IPS DF 19.7 (cell line): ENCODE results near the gene POLR3K.
A peak's percentile ranks its signal among the peaks of the same experiment; 100 is the strongest.

ENCODE experiments used
- DNase-seq: peaks from one replicate; pipeline ENCODE4 v3.0.0-alpha.2; 2013; ENCODE audit warnings: low read depth, low spot score

Gene POLR3K

DNA sequence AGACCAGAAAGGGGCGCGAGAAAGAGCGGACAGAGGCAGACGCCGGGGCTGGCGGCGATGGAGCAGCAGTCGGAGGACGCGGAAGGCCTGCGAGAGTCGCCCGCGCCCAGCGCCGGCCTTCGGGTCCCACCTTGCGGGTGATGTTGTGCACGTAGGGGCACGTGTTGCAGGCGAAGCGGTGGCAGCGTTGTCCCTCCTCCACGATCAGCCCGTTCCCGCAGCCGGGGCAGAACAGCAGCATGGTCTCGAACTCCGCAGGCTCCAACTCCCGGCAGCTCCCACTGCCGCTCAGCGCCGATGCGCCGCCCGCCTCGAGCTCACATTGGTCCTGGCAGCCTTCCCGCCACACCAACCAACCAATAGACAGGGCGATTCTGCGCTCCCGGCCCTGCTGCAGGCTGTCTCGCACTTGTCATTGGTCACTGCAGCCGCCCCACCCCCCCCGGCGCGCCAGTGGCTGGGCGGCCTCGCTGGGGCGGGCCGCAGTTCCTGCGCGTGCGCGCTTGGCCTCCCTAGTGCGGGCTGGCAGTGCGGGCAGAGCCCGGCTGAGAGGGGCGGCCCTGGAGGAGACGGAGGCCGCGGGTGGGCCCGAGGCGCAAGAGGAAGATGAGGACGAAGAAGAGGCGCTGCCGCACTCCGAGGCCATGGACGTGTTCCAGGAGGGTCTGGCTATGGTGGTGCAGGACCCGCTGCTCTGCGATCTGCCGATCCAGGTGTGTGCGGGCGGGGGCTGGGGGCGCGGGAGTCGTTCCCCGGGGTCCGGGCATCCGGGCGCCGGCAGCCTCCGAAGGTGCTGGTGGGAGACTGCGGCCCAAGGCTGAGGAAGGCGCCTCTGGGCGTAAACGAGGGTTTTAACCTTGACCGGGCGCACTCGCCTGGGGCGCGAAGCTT is at the start of gene POLR3K, which contains the start of gene SNRNP25:
POLR3K (minus strand) TSS at position 263 of the 891 bp plus-strand sequence; CDS start at position 241, 22 bp downstream.
SNRNP25 (plus strand) TSS at position 483 of the 891 bp plus-strand sequence; CDS start at position 672, 189 bp downstream.
- peak; percentile 90 for DNase-seq

DNA sequence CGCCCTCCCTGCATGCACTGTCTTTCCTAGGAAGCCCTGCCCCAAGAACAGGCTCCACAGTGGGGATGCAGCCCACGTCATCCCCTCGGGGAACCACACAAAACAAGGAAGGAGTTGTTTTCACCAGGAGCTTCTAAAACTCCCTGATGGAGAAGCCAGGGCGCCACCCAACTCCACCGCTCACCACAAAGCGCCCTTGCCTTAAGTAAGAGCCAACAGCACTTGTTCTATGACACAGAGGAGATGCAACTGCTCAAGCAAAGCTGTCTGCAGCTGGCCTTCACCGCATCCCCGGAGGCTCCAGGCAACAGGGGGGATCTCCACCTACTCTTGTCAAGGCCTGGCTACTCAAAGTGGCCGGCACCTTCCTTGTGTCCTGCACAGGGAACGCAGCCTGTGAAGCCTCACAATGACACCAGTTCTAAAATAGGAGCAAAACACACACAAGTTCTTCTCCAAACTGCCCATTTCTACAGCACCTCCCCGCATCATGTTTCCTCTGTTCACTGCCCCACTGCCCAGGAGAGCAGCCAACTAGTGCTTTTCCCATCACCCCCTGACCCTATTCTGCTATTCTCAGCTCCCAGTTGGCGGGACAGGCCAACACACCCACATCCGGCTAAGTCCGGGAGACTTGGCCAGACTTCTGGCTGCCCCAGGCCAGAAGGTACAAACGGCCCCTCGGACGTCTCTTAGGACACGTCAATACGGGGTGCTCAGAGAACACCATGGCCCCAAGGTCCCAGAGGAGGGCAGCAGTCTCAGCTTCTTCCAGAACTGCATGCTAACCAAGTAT is 48.9 kb upstream of the POLR3K start:
- no peak for DNase-seq

DNA sequence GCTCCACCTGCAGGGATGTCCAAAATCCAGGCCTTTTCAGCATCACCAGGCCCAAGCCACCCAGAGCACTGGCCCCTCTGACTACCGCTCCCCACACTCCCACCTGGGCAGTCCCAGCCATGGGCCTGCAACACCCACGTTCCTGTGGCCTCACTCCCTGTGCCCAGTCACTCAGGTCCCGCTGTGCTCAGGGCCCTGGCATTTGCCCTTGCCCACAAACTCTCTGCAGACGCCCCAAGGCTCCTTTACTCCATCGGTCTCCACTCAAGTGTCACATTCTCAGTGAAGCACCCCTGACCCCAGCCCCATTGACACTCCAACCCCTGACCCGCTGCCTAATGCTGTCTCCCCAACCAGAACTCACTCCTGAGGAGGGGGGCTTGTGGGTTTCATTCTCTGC is 48.2 kb upstream of the POLR3K start:
- no peak for DNase-seq

DNA sequence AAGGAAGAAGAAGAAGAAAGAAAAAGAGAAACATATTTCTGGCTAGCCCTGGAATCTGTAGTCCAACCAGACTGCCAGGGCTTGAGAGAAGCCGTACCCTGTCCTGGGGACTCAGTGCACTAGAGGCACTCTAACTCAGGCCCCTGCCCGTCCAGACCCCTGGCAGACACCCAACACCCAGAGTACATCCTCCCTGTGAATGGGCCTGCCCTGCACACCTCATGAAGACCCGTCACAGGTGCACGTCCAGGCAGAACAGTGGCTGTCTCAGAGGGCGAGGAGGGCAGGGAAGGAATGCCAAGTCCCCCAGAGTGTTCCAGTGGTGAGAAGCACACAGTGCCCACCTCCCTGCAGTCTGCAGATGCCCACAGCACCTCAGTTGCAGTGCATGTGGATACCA is 47.6 kb upstream of the POLR3K start:
- DNase-seq: no peak

DNA sequence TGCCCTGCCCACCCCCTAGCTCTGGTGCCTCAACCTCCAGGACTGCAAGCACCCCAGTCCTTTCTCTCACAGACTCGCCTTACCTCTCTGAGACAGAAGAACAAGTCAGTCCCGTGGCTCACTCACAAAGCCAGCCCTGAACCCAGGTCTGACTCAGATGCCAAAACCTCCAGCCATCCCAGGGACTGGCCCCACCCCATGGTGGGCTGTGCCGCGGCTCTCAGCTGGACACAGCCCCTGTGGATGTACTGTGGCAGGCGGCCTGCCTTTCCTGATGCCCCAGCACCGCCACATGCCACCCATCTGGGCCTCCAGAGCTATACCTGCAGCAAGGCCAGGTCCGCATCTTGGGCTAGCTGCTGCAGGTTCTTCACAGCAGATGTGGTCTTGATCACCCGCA is 44.4 kb upstream of the POLR3K start:
- DNase-seq: no peak

DNA sequence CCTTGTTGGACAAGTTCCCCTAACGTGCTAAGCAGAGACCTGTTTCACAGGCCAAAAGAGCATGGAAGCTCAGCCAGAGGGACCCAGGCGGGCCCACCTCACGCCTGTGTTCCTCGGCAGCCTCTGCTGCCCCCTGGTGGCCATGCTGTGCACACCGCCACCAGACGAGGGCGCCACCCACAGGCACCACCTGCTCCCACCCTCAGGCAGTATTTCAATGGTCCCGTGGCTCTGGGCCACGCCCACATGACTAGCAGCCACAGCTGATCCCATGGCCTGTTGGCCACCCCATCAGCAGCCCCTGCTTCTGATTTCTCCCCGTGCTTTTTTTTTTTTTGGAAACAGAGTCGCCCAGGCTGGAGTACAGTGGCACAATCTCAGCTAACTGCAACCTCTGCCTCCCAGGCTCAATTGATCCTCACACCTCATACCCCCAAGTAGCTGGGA is 43.5 kb upstream of the POLR3K start:
- DNase-seq: peak; percentile 74

DNA sequence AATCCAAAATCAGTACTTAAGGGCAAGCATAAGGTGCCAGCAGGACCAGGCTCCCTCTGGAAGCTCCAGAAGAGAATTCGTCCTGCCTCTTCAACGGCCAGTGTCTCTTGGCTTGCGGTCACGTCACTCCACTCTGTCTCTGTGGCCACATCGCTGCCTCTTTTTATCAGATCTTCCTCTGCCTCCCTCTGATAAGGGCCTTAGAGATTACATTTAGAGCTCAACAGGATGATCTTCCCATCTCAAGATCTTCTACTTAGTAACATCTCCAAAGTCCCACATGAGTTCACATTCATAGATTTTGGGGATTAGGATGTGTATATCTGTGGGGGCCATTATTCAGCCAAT is 41.5 kb upstream of the POLR3K start:
- DNase-seq: no peak

DNA sequence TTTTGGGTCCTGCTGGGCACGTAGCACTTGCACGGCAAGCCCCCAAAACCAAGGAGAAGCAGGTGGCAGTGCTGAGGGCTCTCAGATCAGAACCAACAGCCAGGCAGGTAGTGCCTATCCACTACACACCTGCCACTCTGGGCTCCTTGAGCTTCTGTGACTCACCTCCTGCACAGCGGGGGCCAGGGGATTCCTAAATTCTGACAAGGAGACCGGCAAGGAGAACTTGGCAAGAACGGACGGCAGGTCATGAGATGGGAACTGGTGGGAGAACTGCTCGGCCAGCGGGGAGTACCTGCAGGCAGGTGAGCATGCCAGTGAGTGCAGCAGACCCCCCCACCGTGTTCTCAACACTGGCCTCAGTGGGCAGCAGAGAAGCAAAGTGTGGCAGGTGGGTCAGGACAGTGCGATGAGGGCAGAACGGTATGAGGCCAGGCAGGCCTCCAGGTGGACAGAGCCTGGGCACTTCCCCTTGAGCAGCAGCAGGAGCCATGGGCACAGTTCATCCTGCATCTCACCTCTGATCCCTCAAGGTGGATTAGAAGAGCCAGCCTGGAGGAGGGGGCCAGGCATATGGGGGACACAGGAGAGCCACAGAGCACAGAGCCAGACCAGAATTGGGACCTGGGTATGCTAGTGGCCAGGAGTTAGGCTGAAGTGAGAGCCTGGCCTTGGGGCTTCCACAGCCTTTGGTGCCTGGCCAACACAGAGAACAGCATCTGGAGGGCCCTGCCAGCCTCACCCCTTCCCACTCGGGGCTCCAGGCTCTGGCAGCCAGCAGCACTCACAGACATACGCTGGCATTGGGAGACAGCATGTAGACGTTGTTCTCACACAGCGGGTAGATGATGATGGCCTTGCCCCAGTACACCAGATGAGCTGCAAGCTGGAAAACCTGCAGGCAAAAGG is 39.3 kb upstream of the POLR3K start:
- DNase-seq: no peak

DNA sequence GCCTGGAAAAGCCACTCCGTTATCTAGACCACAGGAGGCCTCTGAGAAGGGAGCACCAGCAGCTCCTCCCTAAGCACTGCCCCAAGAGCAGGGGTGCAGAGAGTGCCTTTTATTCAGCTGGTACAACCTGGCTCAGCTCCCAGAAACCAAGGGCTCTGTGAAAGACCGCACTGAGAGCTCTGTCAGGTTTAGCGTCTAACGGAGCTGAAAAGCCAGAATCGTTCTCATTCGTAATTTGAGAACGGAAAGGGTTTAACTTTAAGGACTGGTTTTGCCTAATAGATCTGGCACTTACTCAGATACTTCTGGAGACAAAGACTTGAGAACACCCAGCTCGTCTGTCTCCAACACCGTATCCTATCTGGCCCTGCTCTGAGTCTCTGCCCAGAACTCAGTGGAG is 38.1 kb upstream of the POLR3K start:
- DNase-seq: no peak

DNA sequence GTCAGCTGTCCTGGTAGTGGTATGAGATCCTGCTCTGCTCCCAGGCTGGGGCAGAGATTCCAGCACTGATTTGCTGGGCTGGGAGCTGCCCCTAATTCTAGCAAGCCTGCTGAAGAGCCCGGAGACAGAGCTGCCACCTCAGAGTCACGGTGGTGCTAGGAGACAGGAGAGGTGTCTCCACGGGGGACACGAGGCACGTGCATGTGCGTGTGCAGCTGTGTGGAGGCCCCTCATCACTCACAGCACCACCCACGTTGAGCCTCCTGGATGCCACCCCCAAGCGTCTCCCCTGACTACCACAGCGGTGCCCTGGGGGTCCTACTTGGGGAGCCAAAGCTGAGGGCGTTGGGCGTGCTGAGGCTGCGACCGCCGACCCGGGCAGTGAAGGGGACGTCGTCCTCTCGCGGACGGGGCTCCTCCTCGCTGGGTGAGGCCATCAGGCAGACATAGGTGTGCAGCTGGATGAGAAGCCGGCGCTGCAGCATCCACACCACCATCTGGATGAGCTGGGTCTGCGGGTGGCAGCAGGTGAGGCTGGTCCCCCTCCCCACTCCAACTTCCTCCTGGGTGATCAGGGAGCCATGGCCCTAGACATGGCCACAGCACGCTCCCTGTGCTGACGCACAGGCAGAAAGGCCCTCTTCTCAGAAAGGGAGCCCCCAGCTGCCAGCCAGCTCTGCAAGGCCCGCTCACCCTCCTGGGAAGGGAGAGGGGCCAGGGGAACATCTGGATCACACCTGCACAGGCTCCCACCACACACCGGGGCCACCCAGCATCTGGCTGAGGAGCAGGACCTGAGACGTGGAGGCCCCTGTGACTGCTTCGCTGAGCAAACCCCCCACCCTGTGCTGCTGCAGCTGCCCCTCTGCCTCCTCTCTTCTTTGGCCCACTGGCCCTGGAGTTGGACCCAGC is 36.2 kb upstream of the POLR3K start:
- DNase-seq: no peak

DNA sequence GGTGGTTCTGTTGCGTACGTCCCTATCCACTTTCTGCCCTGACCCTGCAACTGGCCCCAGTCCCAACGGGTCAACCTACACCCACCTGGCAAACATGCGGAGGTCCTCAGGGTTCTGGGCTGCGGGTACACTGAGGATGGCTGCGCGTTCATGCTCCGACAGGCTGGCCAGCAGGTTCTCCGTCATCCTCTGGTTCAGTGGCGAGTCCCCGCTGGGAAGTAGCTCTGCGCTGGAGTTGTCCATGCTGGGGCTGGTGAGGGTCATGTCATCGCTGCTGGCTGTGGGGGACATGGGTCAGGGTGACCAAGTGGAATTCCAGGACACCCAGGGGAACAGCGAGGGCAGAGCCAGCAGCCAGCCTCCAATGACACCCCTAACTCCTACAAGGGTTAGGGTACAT is 35.2 kb upstream of the POLR3K start:
- no peak for DNase-seq

DNA sequence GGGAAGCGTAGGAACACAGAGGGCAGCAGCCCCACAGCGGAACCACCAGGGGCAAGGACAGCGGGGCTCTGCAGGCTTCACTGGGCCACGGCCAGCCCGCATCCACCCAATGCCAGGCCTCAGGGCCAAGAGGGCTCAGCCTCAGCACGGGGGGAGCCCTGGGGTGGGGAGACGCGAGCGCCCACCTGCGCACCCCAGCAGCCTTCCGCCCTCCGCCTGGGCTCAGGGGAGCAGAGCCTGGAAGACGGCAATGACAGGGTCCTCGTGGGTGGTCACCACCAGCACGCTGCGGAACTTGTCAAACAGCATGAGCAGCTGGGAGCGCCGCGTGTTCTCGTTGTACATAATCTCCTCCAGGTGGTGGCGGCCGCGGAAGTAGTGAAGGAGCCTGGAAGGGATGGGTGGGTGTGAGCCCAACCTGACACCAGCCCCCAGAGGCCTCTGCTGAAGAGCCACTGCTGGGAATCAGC is 33.1 kb upstream of the POLR3K start:
- DNase-seq: no peak

DNA sequence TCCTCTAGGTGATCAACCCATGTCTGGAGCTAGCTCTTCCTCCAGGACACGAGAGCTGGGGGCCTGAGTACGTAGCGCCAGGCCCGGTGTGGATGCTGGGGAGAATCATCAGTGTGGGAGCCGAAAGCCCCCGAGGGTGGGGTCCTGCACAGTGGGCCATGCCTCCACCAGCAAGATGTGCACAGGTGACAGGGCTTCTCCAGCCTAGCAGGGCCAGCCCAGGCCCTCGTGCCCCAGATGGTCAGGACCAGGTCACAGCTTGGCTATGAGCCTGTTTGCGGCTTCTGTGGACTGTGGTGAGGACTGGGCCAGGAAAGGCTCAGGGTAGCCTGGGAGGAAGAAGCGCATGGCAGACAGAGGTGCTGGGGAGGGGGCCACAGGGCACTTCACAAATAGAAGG is 32.5 kb upstream of the POLR3K start:
- no peak for DNase-seq

DNA sequence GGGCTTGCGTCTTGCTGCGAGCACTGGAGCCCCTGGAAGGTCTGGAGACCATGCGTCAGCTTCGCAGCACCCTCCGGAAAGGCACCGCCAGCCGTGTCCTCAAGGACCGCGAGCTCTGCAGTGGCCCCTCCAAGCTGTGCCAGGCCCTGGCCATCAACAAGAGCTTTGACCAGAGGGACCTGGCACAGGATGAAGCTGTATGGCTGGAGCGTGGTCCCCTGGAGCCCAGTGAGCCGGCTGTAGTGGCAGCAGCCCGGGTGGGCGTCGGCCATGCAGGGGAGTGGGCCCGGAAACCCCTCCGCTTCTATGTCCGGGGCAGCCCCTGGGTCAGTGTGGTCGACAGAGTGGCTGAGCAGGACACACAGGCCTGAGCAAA is 32.0 kb upstream of the POLR3K start:
- DNase-seq: no peak

DNA sequence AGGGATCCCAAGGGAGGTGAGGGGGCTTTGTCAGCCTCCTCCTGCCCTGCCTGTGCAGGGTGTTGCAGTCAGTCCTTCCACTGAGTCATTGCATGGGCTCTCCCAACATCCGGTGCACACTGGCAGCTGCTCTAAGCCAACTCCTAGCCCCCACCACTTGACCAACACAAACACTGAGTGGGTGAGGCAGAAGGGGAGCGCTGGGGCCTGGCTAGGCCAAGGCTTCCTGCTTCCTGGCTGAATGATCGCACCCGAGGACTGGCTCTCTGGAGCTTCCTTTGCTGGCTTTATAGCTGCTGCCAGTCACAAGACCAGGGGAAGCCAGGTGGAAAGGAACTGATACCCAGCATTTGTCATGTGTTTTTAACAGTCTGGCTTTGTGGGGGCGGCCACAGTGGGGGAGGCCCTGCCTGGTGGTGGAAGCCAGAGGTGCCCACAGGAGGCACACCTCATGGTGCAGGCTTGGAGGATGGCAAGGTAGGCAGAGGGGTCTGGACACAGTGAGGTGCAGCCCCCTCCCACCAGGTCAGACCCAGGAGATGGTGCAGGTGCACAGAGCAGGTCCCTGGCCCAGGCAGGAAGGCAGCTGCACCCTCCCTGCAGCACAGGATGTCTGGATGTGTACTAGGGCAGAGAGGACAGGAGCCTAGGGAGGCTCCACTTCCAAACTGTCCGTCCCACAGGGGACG is 31.5 kb upstream of the POLR3K start:
- DNase-seq: no peak

DNA sequence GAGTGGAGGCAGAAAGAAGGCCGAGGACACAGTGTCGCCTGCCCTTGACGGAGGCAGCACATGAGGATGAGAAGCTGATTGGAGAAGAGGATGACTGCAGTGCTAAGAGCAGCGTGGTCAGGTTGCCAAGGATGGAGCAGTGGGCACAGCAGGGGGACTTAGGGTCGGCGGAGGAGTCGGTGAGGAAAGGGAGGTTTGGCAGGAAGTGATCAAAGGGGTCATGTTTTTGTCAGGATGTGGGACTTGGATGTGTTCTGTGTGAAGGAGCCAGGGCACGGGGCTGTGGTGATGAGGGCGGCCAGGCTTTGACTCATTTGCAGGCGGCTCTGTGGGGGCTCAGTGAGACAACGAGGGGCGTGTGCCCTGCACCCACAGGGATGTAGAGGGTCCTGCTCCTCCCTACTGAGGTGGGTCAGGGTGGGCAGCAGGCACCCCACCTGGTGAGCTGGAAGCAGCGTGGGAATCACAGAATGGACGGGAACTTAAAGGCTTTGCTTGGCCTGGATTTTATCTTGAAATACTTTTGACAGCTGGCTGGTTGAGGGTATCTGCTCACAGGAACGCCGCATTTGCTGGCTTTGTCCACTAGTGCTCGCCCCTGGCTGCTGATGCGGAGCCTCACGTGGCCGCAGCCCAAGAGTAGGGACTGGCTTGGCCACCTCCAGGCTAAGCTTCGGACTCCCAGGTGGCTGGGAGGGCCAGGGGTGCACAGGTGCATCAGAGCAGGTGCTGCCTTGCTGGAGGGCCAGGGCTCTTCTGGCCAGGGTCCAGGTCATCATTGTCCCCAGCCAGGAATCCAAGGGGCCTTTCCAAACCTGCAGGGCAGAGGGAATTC is 30.6 kb upstream of the POLR3K start:
- DNase-seq: no peak

DNA sequence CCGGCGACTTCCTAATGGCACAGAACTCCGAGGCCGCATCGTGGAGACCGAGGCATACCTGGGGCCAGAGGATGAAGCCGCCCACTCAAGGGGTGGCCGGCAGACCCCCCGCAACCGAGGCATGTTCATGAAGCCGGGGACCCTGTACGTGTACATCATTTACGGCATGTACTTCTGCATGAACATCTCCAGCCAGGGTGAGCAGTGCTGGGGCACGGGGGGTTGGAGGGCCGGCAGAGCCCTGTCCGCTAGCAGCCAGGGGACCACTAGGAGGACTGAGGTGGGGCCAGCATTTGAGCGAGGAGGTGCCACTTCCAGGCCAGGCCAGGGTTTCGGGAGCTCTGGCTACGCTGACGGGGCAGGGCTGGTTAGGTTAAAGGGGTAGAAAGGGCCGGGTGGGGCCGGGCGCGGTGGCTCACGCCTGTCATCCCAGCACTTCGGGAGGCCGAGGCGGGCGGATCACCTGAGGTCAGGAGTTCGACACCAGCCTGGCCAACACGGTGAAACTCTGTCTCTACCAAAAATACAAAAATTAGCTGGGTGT is 29.7 kb upstream of the POLR3K start:
- no peak for DNase-seq

DNA sequence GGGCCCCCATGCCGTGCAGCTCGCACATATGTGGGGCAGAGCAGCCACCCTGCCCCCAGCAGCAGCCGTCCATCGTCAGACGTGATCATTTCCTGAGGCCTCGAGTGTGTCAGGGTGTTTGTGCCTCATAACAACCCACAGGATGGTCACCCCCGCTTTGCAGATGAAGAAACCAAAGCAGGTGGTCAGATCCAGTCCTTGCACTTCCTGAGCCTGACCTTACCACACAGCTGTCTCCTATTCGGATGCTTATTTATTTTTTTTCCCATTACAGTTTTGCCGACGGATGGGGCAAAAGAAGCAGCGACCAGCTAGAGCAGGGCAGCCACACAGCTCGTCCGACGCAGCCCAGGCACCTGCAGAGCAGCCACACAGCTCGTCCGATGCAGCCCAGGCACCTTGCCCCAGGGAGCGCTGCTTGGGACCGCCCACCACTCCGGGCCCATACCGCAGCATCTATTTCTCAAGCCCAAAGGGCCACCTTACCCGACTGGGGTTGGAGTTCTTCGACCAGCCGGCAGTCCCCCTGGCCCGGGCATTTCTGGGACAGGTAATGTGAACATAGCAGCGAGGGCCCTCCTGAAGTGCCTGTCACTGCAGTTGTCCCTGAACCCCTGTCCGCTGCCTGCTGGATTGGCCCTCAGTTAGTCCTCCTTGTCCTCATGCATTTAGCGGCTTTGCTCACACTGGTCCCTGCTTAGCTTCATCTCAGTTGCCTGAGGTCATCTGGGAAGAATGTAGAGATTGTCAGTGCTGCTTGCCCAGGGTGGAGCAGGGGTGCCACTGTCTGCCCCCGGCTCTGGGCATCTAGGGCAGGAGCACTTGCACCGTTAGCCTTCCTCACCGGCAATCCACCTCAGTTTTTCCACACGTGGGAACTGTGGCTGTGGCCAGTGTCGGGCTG is 26.0 kb upstream of the POLR3K start:
- no peak for DNase-seq
